Activated naive CD4-positive, alpha-beta T cell treated with anti-CD3 and anti-CD28 coated beads, Interleukin-2, amount 50 U/mL, for 24 hours (primary cell): ENCODE results near the gene PGLYRP4.

Experiments
- H3K27ac Mint-ChIP-seq: one replicate; pipeline ENCODE4 v1.8.0; 2021; ENCODE audit warnings: mild to moderate bottlenecking, mixed read lengths
- H3K27me3 Mint-ChIP-seq: one replicate; pipeline ENCODE4 v1.8.0; 2021; ENCODE audit warnings: mixed read lengths
- H3K36me3 Mint-ChIP-seq: one replicate; pipeline ENCODE4 v1.8.0; 2021; ENCODE audit warnings: mixed read lengths
- H3K4me1 Mint-ChIP-seq: one replicate; pipeline ENCODE4 v1.8.0; 2021; ENCODE audit warnings: mixed read lengths
- H3K4me3 Mint-ChIP-seq: one replicate; pipeline ENCODE4 v1.8.0; 2021; ENCODE audit warnings: mild to moderate bottlenecking, mixed read lengths
- H3K9me3 Mint-ChIP-seq: one replicate; pipeline ENCODE4 v1.8.0; 2021; ENCODE audit warnings: mixed read lengths

Gene PGLYRP4, protein sequence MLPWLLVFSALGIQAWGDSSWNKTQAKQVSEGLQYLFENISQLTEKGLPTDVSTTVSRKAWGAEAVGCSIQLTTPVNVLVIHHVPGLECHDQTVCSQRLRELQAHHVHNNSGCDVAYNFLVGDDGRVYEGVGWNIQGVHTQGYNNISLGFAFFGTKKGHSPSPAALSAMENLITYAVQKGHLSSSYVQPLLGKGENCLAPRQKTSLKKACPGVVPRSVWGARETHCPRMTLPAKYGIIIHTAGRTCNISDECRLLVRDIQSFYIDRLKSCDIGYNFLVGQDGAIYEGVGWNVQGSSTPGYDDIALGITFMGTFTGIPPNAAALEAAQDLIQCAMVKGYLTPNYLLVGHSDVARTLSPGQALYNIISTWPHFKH

DNA sequence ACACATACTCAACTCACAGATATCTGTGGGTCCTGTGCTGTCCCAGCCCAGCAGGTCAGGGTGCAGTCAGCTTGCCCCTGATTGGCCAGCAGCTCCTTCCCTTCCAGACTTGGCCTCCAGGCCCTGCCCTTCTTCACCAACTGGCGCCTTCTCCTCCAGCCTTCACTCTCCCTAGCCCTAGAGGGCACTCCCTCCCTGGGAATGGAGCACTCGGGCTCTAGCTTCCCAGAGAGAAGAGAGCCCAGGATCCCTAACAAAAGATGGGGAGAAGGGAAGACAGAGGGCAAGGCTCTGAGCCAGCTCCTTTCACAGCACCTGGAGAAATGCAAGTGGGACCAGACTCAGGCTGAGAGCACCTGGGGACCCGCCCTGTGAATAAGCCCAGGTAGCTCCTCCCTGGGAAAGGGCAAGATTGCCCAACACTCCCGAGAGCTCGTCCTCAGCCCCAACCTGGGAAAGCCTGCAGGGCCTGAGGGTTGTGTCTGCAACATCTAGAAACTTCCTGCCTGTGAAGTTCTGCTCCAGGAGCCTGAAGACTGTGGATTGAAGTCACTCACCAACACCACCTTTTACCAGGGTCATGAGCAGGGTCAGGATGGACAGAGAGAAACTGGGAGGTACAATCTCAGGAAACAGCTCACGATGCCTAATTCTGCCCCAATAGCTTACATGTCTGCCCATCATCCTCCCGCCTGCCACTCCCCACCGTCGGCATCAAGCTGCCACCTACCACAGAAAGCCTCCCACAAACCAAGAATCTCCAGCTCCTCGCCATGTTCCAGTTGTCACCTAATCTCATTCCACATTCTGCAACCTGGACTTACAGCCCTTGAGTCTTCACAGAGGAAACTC is at the start of gene PGLYRP4:
Gene PGLYRP4, minus strand, starts transcription at position 331 of the 852 bp plus-strand sequence. CDS start 909 bp downstream, outside the sequence.
- no peaks in the 10 kb centered on the region for H3K36me3 Mint-ChIP-seq
- H3K27ac Mint-ChIP-seq: no peak within 1 kb of the TSS
- peaks cover 24% of the 10 kb centered on the region for H3K4me1 Mint-ChIP-seq
- peaks cover 11% of the 10 kb centered on the region for H3K27me3 Mint-ChIP-seq
- no peaks in the 10 kb centered on the region for H3K9me3 Mint-ChIP-seq
- no peak within 1 kb of the TSS for H3K4me3 Mint-ChIP-seq

- H3K36me3 Mint-ChIP-seq: no peaks in the 10 kb centered on the region
- H3K4me1 Mint-ChIP-seq: no peaks in the 10 kb centered on the region
- peaks cover 7% of the 10 kb centered on the region for H3K27me3 Mint-ChIP-seq
- H3K27ac Mint-ChIP-seq: no peak overlapping the region
- no peak overlapping the region for H3K4me3 Mint-ChIP-seq
- H3K9me3 Mint-ChIP-seq: no peaks in the 10 kb centered on the region
Observed at GRCh38 chr1:153397924-153398651, 49.4 kb upstream of the PGLYRP4 start.

DNA sequence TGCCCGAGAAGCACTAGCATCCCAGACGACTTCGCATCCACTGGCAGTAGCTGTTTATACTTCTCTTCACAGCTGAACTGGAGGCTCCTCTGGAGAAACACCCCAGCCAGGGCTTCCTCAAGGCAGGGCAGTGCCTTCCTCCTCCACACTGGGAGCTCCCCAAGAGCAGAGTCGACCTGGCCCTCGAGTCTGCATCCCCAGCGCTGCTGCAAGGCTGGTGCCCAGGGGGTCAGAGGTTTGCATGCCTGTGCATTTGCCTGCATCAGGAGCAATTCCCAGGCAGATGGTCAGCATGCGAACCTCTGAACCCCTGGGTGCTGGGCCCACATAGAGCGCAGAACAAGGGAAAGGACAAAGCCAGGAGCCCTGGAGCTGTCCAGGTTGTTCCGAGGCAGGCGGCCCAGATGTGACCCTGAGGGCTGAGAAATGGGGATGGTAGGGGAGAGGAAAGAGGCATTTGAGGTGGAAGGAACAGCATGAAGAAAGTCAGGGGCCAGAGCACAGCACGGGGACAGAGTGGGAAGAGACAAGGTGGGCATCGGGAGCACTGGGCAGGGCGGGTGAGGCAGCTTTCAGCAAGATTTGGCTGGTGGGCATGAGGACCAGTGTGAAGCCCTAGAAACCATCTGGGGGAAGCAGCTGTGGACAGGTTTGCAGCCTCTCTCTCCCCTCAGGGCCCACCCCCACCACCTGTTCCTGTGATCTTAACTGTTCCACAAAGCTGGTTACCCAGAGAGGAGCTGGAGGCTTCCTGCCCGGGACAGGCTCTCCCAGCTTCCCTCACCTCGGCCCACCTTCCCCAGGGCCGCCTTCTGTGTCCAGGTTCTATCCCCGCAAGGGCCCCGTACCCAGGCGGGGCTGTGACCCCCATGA is 48.6 kb upstream of the PGLYRP4 start:
- Mint-ChIP-seq H3K4me3 (no peak overlapping the region), H3K27ac (no peak overlapping the region), H3K4me1 (no peaks in the 10 kb centered on the region), H3K9me3 (no peaks in the 10 kb centered on the region), H3K36me3 (no peaks in the 10 kb centered on the region), H3K27me3 (peaks cover 8% of the 10 kb centered on the region)

DNA sequence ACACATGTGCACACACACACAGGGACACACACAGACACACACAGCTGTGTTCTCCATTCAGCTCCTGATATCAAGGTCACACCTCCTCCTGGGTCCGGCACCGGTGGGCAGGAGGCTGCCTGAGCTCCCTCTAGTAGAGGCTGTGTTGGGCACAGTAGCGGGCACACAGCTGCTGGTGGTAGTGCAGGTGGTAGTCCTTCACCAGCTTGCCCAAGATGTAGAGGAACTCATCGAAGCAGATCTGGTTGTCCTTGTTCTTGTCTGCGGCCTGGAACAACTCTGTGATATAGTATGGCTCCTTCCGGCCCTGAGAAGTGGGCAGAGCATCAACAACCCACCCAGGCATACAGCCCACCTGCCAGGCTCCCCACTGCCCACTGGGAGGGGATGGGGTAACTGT is 47.8 kb upstream of the PGLYRP4 start:
- Mint-ChIP-seq H3K4me1 (no peaks in the 10 kb centered on the region), H3K9me3 (no peaks in the 10 kb centered on the region), H3K27me3 (peaks cover 8% of the 10 kb centered on the region)

GRCh38 chr1:153395776-153396175 is 47.1 kb upstream of the PGLYRP4 start:
- Mint-ChIP-seq H3K4me1 (no peaks in the 10 kb centered on the region), H3K9me3 (no peaks in the 10 kb centered on the region), H3K36me3 (no peaks in the 10 kb centered on the region), H3K27ac (no peak overlapping the region), H3K27me3 (peaks cover 9% of the 10 kb centered on the region), H3K4me3 (no peak overlapping the region)

More for the DNA sequence above, 47.8 kb upstream of the PGLYRP4 start:
- H3K36me3 Mint-ChIP-seq: no peaks in the 10 kb centered on the region
- H3K27ac Mint-ChIP-seq: no peak overlapping the region
- no peak overlapping the region for H3K4me3 Mint-ChIP-seq

DNA sequence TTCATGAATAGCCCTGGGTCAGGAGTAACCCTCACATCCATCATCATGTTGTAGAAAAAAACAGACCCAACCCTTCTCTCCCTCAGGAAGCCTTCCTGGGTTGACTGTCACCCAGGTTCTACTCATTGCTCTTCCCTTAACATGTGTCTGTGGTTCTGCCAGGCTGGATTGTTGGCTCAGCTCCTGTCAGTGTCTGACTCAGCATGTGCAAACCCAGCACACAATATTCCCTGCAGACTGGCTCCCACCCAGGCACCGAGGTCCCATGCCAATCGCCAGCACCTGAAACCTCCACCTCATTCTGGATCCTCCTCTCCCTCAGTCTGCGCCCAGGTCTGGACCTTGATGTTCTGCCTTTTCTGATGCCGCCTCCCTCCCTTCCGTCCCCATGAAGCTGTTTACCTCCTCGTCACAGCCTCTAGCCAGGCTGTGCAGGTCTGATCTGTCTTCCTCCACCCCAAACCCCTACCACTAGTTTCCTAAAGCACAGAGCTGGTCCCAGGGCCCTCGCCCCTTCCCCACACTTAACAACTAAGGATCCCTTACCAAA is 46.6 kb upstream of the PGLYRP4 start:
- H3K36me3 Mint-ChIP-seq: no peaks in the 10 kb centered on the region
- H3K27ac Mint-ChIP-seq: no peak overlapping the region
- H3K9me3 Mint-ChIP-seq: no peaks in the 10 kb centered on the region
- peaks cover 9% of the 10 kb centered on the region for H3K27me3 Mint-ChIP-seq
- no peak overlapping the region for H3K4me3 Mint-ChIP-seq
- no peaks in the 10 kb centered on the region for H3K4me1 Mint-ChIP-seq

DNA sequence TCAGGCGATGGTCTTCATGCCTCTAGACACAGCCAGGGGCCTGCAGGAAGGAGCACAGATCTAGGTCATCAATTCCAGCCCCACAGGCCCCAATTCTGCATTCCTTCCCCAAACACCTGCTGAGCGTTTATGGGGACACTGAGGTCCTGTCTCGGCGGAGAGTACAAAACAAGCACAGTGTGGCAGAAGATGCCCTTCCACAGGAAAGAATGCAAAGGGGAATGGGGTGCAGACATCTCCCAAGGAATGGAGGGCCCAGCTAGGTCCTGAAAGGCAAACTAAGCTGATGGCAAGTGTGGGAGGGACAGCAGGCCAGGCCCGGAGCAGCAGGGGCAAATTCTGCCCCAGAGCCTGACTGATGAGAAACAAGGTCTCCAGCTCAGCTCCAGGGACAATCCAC is 45.8 kb upstream of the PGLYRP4 start:
- Mint-ChIP-seq H3K4me1 (no peaks in the 10 kb centered on the region), H3K36me3 (no peaks in the 10 kb centered on the region), H3K4me3 (no peak overlapping the region), H3K27ac (no peak overlapping the region), H3K27me3 (peaks cover 9% of the 10 kb centered on the region), H3K9me3 (no peaks in the 10 kb centered on the region)

DNA sequence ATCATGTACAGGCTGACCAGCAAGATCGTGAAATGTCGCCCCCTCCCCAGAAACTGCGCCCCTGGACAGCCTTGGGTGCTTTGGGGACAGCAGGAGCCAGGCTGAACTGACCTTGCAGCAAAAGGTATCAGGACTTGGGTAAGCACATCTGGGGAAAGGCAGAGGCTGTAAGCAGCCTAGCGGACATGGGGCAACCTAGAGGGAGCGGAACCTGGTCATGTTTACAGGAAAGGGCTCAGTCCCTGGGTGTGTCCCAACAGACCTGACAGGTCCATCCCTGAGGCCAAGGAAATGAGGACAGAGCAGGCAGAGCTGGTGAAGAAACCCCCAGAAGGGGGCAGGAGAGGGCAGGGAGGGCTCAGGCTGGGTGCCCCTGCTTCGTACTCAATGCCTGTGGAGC is 45.3 kb upstream of the PGLYRP4 start:
- no peaks in the 10 kb centered on the region for H3K36me3 Mint-ChIP-seq
- H3K27me3 Mint-ChIP-seq: peaks cover 9% of the 10 kb centered on the region
- no peaks in the 10 kb centered on the region for H3K4me1 Mint-ChIP-seq
- no peaks in the 10 kb centered on the region for H3K9me3 Mint-ChIP-seq
- no peak overlapping the region for H3K27ac Mint-ChIP-seq
- no peak overlapping the region for H3K4me3 Mint-ChIP-seq

GRCh38 chr1:153392822-153393221 is 44.2 kb upstream of the PGLYRP4 start:
- H3K9me3 Mint-ChIP-seq: no peaks in the 10 kb centered on the region
- no peak overlapping the region for H3K4me3 Mint-ChIP-seq

GRCh38 chr1:153392258-153392657 is 43.6 kb upstream of the PGLYRP4 start:
- Mint-ChIP-seq H3K9me3 (no peaks in the 10 kb centered on the region), H3K27ac (no peak overlapping the region), H3K4me3 (no peak overlapping the region), H3K27me3 (peaks cover 8% of the 10 kb centered on the region), H3K4me1 (no peaks in the 10 kb centered on the region), H3K36me3 (no peaks in the 10 kb centered on the region)

More at GRCh38 chr1:153392822-153393221, 44.2 kb upstream of the PGLYRP4 start:
- peaks cover 8% of the 10 kb centered on the region for H3K27me3 Mint-ChIP-seq
- H3K27ac Mint-ChIP-seq: no peak overlapping the region
- no peaks in the 10 kb centered on the region for H3K4me1 Mint-ChIP-seq
- no peaks in the 10 kb centered on the region for H3K36me3 Mint-ChIP-seq

- peaks cover 8% of the 10 kb centered on the region for H3K27me3 Mint-ChIP-seq
- H3K9me3 Mint-ChIP-seq: no peaks in the 10 kb centered on the region
- no peak within 1 kb of the TSS for H3K4me3 Mint-ChIP-seq
- no peaks in the 10 kb centered on the region for H3K4me1 Mint-ChIP-seq
- H3K27ac Mint-ChIP-seq: no peak within 1 kb of the TSS
- no peaks in the 10 kb centered on the region for H3K36me3 Mint-ChIP-seq
Observed at GRCh38 chr1:153390938-153391710, 42.5 kb upstream of the PGLYRP4 start, which contains the start of gene S100A8. Gene S100A8 (minus strand): TSS chr1:153391073. CDS start chr1:153390535, 538 bp downstream.

DNA sequence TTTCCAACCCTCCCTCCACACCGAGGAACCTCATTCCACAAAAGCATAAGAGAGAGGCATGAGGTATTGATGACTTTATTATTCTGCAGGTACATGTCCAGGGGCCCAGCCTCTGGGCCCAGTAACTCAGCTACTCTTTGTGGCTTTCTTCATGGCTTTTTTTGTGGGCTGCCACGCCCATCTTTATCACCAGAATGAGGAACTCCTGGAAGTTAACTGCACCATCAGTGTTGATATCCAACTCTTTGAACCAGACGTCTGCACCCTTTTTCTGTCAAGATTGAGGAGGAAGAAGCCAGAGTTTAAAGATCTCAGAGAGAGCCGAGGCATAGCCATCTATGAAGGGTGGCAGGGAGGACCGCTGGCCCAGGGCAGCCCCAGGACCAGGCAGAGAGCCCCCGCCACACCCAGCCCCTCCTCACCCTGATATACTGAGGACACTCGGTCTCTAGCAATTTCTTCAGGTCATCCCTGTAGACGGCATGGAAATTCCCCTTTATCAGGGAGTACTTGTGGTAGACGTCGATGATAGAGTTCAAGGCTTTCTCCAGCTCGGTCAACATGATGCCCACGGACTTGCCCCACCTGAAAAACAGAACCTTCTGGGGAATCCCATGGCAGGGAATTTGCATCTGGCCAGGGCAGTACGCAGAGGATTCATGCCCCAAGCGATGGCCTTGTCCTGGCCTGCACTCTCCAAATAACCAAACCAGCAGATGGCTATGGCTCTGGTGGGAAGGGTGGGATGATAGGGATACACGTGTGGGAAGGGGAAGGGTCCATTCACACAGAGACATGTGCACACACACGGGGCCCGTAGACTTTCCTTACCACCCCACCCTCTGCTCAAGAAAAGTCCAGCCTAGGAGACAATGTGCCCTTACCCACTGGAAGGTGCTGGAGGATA is 41.6 kb upstream of the PGLYRP4 start:
- H3K4me3 Mint-ChIP-seq: no peak overlapping the region
- no peaks in the 10 kb centered on the region for H3K4me1 Mint-ChIP-seq
- no peaks in the 10 kb centered on the region for H3K9me3 Mint-ChIP-seq
- H3K27me3 Mint-ChIP-seq: peaks cover 6% of the 10 kb centered on the region
- no peaks in the 10 kb centered on the region for H3K36me3 Mint-ChIP-seq
- no peak overlapping the region for H3K27ac Mint-ChIP-seq

GRCh38 chr1:153389401-153389800 is 40.8 kb upstream of the PGLYRP4 start:
- H3K9me3 Mint-ChIP-seq: no peaks in the 10 kb centered on the region
- H3K4me1 Mint-ChIP-seq: no peaks in the 10 kb centered on the region
- no peak overlapping the region for H3K4me3 Mint-ChIP-seq
- H3K27ac Mint-ChIP-seq: no peak overlapping the region
- no peaks in the 10 kb centered on the region for H3K36me3 Mint-ChIP-seq
- peaks cover 3% of the 10 kb centered on the region for H3K27me3 Mint-ChIP-seq
